Mesothelial cell of epicardium (in vitro differentiated cells): ENCODE data around the gene SLC26A9. TPM values are rescaled to one million over a fixed set of nuclear protein-coding genes. Genes with fewer than 3 reads are reported as not detected.

Experiments
- DNase-seq, 2 experiments: peaks; one replicate each; pipeline ENCODE4 v3.0.0; 2021; ENCODE audit warnings: low spot score in 2 of 2; ENCODE audit not compliant: unreplicated experiment in 2 of 2
- H3K27ac Mint-ChIP-seq: 2 replicates; pipeline ENCODE4 v1.8.0; 2021; ENCODE audit warnings: mixed read lengths
- H3K27me3 Mint-ChIP-seq: 2 replicates; pipeline ENCODE4 v1.8.0; 2021; ENCODE audit warnings: low read depth, mixed read lengths
- H3K36me3 Mint-ChIP-seq: 2 replicates; pipeline ENCODE4 v1.8.0; 2021; ENCODE audit warnings: mixed read lengths
- H3K4me1 Mint-ChIP-seq: 2 replicates; pipeline ENCODE4 v1.8.0; 2021; ENCODE audit warnings: mixed read lengths
- H3K4me3 Mint-ChIP-seq: 2 replicates; pipeline ENCODE4 v1.8.0; 2021; ENCODE audit warnings: mild to moderate bottlenecking, moderate library complexity, mixed read lengths
- H3K9me3 Mint-ChIP-seq: 2 replicates; pipeline ENCODE4 v1.8.0; 2021; ENCODE audit warnings: mixed read lengths
- total RNA-seq: library from RNA; stranded (reverse); gene quantifications from 3 replicates; pipeline ENCODE4 v1.2.1, GENCODE V29; 2021
- TF ChIP-seq, protein P1 (sequence below): fragments of 200-600 bp; sonication (generic); IDR thresholded peaks from one replicate; pipeline ENCODE4 v1.5.0; 2021; ENCODE audit warnings: antibody characterized with exemption; ENCODE audit not compliant: unreplicated experiment

SLC26A9 gene, protein sequence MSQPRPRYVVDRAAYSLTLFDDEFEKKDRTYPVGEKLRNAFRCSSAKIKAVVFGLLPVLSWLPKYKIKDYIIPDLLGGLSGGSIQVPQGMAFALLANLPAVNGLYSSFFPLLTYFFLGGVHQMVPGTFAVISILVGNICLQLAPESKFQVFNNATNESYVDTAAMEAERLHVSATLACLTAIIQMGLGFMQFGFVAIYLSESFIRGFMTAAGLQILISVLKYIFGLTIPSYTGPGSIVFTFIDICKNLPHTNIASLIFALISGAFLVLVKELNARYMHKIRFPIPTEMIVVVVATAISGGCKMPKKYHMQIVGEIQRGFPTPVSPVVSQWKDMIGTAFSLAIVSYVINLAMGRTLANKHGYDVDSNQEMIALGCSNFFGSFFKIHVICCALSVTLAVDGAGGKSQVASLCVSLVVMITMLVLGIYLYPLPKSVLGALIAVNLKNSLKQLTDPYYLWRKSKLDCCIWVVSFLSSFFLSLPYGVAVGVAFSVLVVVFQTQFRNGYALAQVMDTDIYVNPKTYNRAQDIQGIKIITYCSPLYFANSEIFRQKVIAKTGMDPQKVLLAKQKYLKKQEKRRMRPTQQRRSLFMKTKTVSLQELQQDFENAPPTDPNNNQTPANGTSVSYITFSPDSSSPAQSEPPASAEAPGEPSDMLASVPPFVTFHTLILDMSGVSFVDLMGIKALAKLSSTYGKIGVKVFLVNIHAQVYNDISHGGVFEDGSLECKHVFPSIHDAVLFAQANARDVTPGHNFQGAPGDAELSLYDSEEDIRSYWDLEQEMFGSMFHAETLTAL
- total RNA-seq = not detected in 3 replicates

DNA sequence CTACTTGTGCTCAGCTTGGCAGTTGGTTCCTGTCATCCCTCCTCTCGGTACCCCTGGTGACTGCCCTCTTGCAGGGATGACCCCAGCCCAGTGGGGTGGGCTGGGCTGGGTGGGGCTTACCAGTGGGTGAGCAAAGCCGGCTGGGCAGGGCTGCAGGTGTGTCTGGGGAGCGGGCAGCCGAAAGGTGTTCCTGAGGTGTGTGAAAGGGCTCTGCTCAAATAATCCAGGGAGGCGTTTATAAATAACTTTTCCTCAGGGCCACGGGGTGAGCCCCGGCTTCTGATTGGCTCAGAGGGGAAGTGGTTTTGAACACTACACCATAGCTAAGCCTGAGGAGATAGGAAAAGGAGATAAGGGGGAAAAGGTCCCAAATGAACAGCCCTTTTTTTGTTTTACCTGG lies at the start of gene SLC26A9:
Gene SLC26A9, minus strand, starts transcription at position 212 of the 400 bp plus-strand sequence. CDS start 7,636 bp downstream, outside the sequence.
- Mint-ChIP-seq H3K27ac (no peak within 1 kb of the TSS), H3K9me3 (no peaks in the 10 kb centered on the region), H3K36me3 (no peaks in the 10 kb centered on the region), H3K4me3 (no peak within 1 kb of the TSS), H3K27me3 (peaks cover 47% of the 10 kb centered on the region), H3K4me1 (peaks cover 2% of the 10 kb centered on the region)
- no peak for DNase-seq
- TF ChIP-seq, protein P1, sequence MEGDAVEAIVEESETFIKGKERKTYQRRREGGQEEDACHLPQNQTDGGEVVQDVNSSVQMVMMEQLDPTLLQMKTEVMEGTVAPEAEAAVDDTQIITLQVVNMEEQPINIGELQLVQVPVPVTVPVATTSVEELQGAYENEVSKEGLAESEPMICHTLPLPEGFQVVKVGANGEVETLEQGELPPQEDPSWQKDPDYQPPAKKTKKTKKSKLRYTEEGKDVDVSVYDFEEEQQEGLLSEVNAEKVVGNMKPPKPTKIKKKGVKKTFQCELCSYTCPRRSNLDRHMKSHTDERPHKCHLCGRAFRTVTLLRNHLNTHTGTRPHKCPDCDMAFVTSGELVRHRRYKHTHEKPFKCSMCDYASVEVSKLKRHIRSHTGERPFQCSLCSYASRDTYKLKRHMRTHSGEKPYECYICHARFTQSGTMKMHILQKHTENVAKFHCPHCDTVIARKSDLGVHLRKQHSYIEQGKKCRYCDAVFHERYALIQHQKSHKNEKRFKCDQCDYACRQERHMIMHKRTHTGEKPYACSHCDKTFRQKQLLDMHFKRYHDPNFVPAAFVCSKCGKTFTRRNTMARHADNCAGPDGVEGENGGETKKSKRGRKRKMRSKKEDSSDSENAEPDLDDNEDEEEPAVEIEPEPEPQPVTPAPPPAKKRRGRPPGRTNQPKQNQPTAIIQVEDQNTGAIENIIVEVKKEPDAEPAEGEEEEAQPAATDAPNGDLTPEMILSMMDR = no peak

DNA sequence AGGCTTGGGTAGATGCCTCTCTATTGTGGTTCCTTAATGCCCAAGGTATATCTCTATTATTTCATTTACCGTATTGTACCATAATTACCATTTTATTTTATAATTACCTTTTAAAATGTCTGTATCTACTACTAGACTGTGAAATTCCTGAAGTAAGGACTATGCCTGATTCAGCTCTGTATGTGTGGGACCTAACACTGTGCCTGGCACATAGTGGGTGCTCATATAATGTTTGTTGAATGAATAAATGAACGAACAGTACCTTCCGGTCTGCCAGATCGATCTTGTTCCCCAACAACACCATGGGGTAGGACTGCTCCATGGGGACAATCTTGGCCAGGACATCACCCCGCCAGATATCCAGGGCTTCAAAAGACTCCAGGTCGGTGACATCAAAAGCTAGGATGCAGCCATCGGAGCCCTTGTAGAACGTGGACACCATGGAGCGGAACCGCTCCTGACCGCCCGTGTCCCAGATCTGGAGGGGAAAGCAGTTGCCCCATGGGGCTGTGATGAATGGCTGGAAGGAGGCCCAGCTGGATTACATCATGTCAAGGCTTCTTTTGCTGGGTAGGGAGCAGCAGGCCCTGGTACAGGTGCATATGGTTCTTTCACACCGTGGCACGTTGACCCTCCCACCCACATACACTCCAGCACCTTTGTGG lies 49.1 kb upstream of the SLC26A9 start:
- TF ChIP-seq, protein P1 = no peak
- Mint-ChIP-seq H3K4me3 (no peak overlapping the region), H3K36me3 (no peaks in the 10 kb centered on the region), H3K4me1 (no peaks in the 10 kb centered on the region), H3K27me3 (peaks cover 10% of the 10 kb centered on the region), H3K27ac (no peak overlapping the region), H3K9me3 (no peaks in the 10 kb centered on the region)
- no peak for DNase-seq

DNA sequence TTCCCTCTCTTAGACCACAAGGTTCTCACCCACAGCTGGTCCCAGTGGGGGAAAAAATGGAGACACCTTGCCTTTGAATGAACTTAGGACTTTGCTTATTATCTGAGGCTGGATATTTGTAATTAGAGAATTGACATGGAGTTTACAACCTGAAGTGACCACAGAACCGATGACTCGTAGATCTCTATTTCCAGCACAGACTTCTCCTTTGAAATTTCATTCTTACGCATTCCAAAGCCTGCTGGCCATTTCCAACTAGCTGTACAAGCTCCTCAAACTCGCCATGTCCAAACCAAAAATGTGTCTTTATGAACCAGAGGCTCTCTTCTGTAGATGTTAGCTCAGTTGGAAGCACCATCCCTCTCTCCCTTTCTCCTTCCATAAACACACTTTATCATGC lies 48.0 kb upstream of the SLC26A9 start:
- TF ChIP-seq, protein P1 = no peak
- Mint-ChIP-seq H3K9me3 (no peaks in the 10 kb centered on the region), H3K36me3 (no peaks in the 10 kb centered on the region), H3K27me3 (peaks cover 10% of the 10 kb centered on the region), H3K4me1 (peaks cover 3% of the 10 kb centered on the region), H3K27ac (no peak overlapping the region), H3K4me3 (no peak overlapping the region)
- DNase-seq = no peak

DNA sequence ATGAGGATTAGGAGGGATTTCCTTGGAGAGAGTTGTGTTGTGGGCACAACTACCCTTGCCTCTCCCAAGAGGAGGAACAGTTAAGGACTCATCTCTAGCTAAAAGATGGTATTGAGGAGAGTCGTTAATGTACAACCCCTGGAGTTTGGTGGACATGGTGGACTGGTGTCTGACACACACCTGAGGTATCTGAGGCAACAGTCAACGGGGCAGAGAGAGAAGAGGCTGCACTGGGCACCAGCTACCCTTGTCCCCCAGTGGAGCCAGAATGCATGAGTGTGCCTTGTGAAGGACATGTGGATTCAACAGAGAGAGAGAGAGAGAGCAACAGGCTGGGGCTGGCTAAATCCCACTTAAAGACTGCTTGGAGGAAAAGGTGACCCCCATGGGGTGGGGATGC lies 47.0 kb upstream of the SLC26A9 start:
- Mint-ChIP-seq H3K4me1 (peaks cover 3% of the 10 kb centered on the region), H3K27me3 (peaks cover 10% of the 10 kb centered on the region), H3K36me3 (no peaks in the 10 kb centered on the region), H3K27ac (no peak overlapping the region), H3K9me3 (no peaks in the 10 kb centered on the region), H3K4me3 (no peak overlapping the region)
- DNase-seq = no peak
- TF ChIP-seq, protein P1 = no peak

DNA sequence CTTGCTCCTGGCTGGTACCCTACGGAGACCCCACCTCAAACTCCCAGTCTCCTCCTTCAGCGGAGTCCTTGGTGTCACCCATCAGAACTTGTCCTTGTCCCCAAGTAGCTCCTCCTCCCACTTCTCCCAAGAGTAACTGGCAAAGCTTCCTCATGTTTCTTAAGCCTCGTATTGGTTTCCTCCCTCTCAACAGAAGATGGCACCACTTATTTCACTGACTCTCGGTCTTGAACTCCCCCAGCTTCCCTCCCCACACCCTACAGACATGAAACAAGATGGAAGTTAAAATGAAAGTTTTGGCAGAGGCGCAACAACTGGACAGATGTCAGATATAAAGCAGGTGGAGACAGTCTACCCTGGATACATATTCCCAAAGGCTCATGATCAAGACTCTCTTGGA lies 46.5 kb upstream of the SLC26A9 start:
- Mint-ChIP-seq H3K4me3 (no peak overlapping the region), H3K27me3 (peaks cover 10% of the 10 kb centered on the region), H3K27ac (no peak overlapping the region), H3K36me3 (no peaks in the 10 kb centered on the region), H3K9me3 (no peaks in the 10 kb centered on the region), H3K4me1 (peaks cover 3% of the 10 kb centered on the region)
- TF ChIP-seq, protein P1 = no peak
- no peak for DNase-seq
